Measurements from ENCODE around the gene PRKCE. TPM values are rescaled to one million over a fixed set of nuclear protein-coding genes. Genes with fewer than 3 reads are reported as not detected.

The PRKCE gene
- total and polyA plus RNA-seq, 2 donors (not counting 1 experiment from before 2014, with no cell fraction given), result 23.6 to 271 TPM

DNA sequence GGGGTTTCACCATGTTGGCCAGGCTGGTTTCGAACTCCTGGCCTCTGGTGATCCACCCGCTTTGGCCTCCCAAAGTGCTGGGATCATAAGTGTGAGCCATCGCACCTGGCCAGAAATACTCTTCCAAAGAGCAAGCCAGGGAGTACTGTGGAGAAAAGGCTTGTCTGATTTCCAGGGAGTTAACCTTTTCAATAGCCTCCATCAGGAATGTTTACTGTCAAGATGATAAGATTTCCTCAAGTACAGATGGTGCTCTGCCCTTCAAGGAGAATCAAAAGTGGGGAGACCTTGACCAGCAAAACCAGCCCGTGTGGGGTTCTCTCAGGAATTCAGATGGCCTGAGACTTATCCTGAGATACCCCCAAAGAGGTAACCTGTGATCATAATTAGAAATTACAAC lies 237.2 kb downstream of the PRKCE start:
- peaks cover 63% of the 10 kb centered on the region for H3K79me2 ChIP-seq (ENCODE audit: control insufficient read depth, insufficient read depth, low read length)
- no peak overlapping the region for H3K9ac ChIP-seq (ENCODE audit: low read length)
- H3K9me3 ChIP-seq (ENCODE audit: control extremely low read depth in 1 of 3, control insufficient read depth in 2 of 3, insufficient read depth in 1 of 3, low read length in 2 of 3), result no peaks in the 10 kb centered on the region
- H4K20me1 ChIP-seq (ENCODE audit: control insufficient read depth, insufficient read depth, low read length, poor library complexity, severe bottlenecking), result peaks cover 9% of the 10 kb centered on the region
- DNase-seq (no peak), ATAC-seq (ENCODE audit: low read depth) (no peak)
- no peak for TF ChIP-seq EZH2 (IDR thresholded peaks at IDR 0.05; ENCODE audit: borderline replicate concordance, insufficient read depth, low read depth, low read length, poor library complexity, severe bottlenecking)
- TF ChIP-seq CTCF (IDR thresholded peaks at IDR 0.05), result no peak
- H3K36me3 ChIP-seq (replicated peaks in 1 of 2; ENCODE audit: control extremely low read depth in 1 of 2, control insufficient read depth in 1 of 2, extremely low read depth in 1 of 2, insufficient read depth in 2 of 2, low read length in 1 of 2), result no peaks in the 10 kb centered on the region
- no peaks in the 10 kb centered on the region for H3K27me3 ChIP-seq (replicated peaks in 1 of 4; ENCODE audit: control extremely low read depth in 1 of 4, control insufficient read depth in 3 of 4, insufficient read depth in 4 of 4, low read length in 3 of 4)
- H2AFZ ChIP-seq (ENCODE audit: insufficient read depth, low read depth, low read length, poor library complexity, severe bottlenecking), result no peak overlapping the region
- H3K4me3 Mint-ChIP-seq, result peak overlapping the region; percentile 73
- no peaks in the 10 kb centered on the region for H3K27me3 Mint-ChIP-seq
- peaks cover 84 to 91% of the 10 kb centered on the region in 2 donors for H3K4me1 ChIP-seq (ENCODE audit: control insufficient read depth in 2 of 2, insufficient read depth in 2 of 2, low read length in 2 of 2)
- ChIA-PET POLR2A (no interaction called here), CTCF (interaction anchor here (0.7 to 1.2 kb wide), 4 partner anchors 19 to 233 kb away, joined by 3 read pairs; no protein-coding TSS in a partner anchor)
- H3K4me2 ChIP-seq (replicated peaks; ENCODE audit: low read depth, low read length, poor library complexity, severe bottlenecking), result peak overlapping the region; percentile 53
- peak overlapping the region; percentile 0 to 50 for H3K27ac ChIP-seq (ENCODE audit: low read length in 2 of 2)
- intact Hi-C loops (cut with micrococcal nuclease), result loop anchor here (2.0 to 5.0 kb wide), 2 partner anchors 20 to 236 kb away; partner anchors contain the start of gene PRKCE
- H3K27ac Mint-ChIP-seq, result no peak overlapping the region
- 100% methylated on average over 3 of the region's 4 CpGs for WGBS (ENCODE audit: insufficient coverage)
- no peak overlapping the region for H3K4me3 ChIP-seq (ENCODE audit: control extremely low read depth in 1 of 5, extremely low read depth in 1 of 5, insufficient read depth in 1 of 5, low read depth in 2 of 5, low read length in 4 of 5)
- H3K9me3 Mint-ChIP-seq (ENCODE audit: insufficient read depth), result no peaks in the 10 kb centered on the region
- H3K4me1 Mint-ChIP-seq, result peaks cover 87% of the 10 kb centered on the region

DNA sequence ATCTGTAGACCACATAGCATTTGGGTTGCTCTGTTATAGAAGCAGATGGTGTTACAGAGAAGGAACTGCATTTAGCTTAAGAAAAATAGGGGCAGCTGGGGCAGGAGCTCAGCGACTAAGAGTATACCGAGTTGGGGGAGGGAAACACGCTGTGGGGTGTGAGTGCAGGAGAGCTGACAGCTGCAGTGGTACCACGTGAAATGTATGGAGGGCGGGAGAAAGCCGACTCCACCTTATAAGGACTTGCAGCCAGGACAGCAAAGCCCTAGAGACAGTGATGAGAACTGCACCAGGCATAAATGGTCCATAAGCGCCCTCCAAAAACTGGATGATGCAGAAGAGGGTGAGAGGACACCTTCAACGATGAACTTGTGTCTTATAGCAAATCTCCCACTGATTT lies 237.6 kb downstream of the PRKCE start:
- peaks cover 91% of the 10 kb centered on the region for H3K4me1 Mint-ChIP-seq
- no peak for TF ChIP-seq EZH2 (IDR thresholded peaks at IDR 0.05; ENCODE audit: borderline replicate concordance, insufficient read depth, low read depth, low read length, poor library complexity, severe bottlenecking)
- TF ChIP-seq CTCF (IDR thresholded peaks at IDR 0.05), result peak; percentile 49
- H3K79me2 ChIP-seq (ENCODE audit: control insufficient read depth, insufficient read depth, low read length), result peaks cover 63% of the 10 kb centered on the region
- H3K9ac ChIP-seq (ENCODE audit: low read length), result no peak overlapping the region
- peak overlapping the region; percentile 73 for H3K4me3 Mint-ChIP-seq
- intact Hi-C loops (cut with micrococcal nuclease), result loop anchor here (2.0 to 5.0 kb wide), 2 partner anchors 20 to 237 kb away; partner anchors contain the start of gene PRKCE
- H4K20me1 ChIP-seq (ENCODE audit: control insufficient read depth, insufficient read depth, low read length, poor library complexity, severe bottlenecking), result peaks cover 10% of the 10 kb centered on the region
- DNase-seq (peak; percentile 78), ATAC-seq (ENCODE audit: low read depth) (peak; percentile 81)
- H3K27ac Mint-ChIP-seq, result peak overlapping the region; percentile 43
- no peaks in the 10 kb centered on the region for H3K27me3 ChIP-seq (replicated peaks in 1 of 4; ENCODE audit: control extremely low read depth in 1 of 4, control insufficient read depth in 3 of 4, insufficient read depth in 4 of 4, low read length in 3 of 4)
- ChIA-PET POLR2A (no interaction called here), CTCF (interaction anchor here (0.7 to 1.7 kb wide), 7 partner anchors 10 to 234 kb away, joined by 3 to 6 read pairs (median 3); no protein-coding TSS in a partner anchor)
- H3K27me3 Mint-ChIP-seq, result no peaks in the 10 kb centered on the region
- H3K36me3 ChIP-seq (replicated peaks in 1 of 2; ENCODE audit: control extremely low read depth in 1 of 2, control insufficient read depth in 1 of 2, extremely low read depth in 1 of 2, insufficient read depth in 2 of 2, low read length in 1 of 2), result no peaks in the 10 kb centered on the region
- H2AFZ ChIP-seq (ENCODE audit: insufficient read depth, low read depth, low read length, poor library complexity, severe bottlenecking), result no peak overlapping the region
- H3K9me3 ChIP-seq (ENCODE audit: control extremely low read depth in 1 of 3, control insufficient read depth in 2 of 3, insufficient read depth in 1 of 3, low read length in 2 of 3), result no peaks in the 10 kb centered on the region
- no peaks in the 10 kb centered on the region for H3K9me3 Mint-ChIP-seq (ENCODE audit: insufficient read depth)
- H3K4me2 ChIP-seq (replicated peaks; ENCODE audit: low read depth, low read length, poor library complexity, severe bottlenecking), result peak overlapping the region; percentile 53
- no peak overlapping the region for H3K4me3 ChIP-seq (ENCODE audit: control extremely low read depth in 1 of 5, extremely low read depth in 1 of 5, insufficient read depth in 1 of 5, low read depth in 2 of 5, low read length in 4 of 5)
- peaks cover 87 to 91% of the 10 kb centered on the region in 2 donors for H3K4me1 ChIP-seq (ENCODE audit: control insufficient read depth in 2 of 2, insufficient read depth in 2 of 2, low read length in 2 of 2)
- WGBS (ENCODE audit: insufficient coverage), result 3% methylated on average over 3 of the region's 8 CpGs
- H3K27ac ChIP-seq (ENCODE audit: low read length in 2 of 2), result peak overlapping the region; percentile 0 to 50
